A549 treated with AZD9567 at 1 μM for 4 hours (cell line): ENCODE measurements around the gene ATG13. TPM values are rescaled to one million over a fixed set of nuclear protein-coding genes. Genes with fewer than 3 reads are reported as not detected.

Experiments
- total RNA-seq: library from RNA; stranded (reverse); fragments of 200-300 nt; extraction: Qiagen RNA extraction; gene quantifications from 5 replicates; pipeline ENCODE4 v1.2.3, GENCODE V29; 2022; ENCODE audit not compliant: insufficient read depth

Gene ATG13
- 34.2 to 58.2 TPM (median 56.4 TPM) in 5 replicates for total RNA-seq

DNA sequence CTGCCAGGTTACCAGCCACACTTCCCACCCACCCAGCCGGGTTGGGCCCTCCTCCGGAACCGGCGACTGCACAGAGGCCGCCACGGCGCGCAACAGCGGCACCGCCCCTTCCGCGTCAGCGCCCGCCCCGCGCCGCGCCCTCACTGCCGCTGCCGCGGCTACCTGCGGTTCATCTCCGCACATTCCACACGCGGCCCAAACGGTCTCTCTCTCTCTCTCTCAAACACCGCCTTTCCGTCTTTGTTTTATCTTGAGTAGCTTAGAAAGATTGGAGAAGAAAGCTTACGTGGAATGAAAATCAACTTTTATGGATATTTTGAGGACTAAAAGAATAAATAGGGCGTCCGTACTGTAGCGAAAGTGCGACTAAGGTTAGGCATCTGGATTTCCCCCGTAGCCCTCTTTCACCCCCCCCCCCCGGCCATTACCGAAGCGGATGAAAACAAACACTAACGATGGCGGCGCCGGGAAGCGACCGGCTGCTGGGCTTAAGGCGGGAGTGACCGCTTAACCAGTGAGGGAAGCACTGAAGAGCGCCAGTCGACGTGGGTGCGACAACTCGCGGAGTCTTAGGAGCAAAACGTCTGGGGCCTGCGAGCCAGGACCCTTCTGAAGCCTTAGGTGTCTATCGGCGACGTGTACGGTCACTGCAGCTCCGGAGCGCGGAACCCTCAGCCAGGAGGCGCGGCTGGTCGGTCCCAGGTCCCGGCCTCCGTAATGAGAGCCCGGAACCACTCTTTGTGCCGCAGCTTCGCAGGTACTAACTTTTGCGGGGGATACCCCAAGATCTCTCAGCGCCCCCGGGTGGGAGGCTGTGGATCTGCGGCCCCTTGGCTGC lies at the start of gene ATG13, which contains the start of gene HARBI1:
TSS of gene ATG13 (plus strand) at position 420 of the 838 bp plus-strand sequence. CDS start 26,739 bp downstream, outside the sequence.
TSS of gene HARBI1 (minus strand) at position 94 of the 838 bp plus-strand sequence. CDS start 990 bp downstream, outside the sequence.

DNA sequence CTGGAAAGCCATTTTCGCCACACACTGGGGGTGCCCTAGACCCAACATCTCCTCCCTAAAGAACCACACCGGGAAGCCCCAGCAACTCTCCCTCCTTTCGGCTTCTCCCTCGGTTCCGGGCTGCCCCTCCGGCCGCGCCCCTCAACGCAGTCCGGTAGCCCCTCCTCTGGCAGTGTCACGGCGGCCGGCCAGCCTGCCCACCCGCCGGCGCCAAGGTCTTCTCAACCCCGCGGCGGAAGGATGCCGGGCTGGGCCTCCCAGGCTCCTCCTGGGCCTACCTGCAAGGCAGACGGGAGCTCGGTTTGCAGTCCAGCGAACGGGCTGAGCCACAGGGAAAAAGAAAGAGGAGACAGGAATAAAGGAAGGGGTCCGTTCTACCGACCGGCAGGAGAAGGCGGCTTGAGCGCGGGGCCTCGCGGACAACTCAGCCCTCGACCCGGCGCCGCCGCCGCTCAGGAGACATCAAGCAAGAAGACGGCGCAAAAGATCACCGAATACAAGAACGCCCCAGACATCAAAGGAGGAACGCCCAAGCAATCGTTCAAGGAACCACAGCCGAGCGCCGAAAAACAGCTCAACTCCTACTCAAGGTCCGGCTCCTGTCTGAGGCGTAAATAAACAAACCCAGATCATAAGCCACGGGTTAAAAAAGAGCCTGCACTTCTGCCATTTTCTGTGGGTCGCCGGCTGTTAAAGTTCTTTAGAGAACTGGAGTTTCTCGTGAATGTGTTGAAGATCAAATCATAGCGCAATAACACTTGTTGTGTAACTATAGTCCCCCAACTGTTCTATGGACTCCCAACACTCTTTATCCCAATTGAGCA lies 23.6 kb upstream of the ATG13 start, which contains the start of gene AMBRA1:
TSS of gene AMBRA1 (minus strand) at position 474 of the 824 bp plus-strand sequence. CDS start 45,643 bp downstream, outside the sequence.

DNA sequence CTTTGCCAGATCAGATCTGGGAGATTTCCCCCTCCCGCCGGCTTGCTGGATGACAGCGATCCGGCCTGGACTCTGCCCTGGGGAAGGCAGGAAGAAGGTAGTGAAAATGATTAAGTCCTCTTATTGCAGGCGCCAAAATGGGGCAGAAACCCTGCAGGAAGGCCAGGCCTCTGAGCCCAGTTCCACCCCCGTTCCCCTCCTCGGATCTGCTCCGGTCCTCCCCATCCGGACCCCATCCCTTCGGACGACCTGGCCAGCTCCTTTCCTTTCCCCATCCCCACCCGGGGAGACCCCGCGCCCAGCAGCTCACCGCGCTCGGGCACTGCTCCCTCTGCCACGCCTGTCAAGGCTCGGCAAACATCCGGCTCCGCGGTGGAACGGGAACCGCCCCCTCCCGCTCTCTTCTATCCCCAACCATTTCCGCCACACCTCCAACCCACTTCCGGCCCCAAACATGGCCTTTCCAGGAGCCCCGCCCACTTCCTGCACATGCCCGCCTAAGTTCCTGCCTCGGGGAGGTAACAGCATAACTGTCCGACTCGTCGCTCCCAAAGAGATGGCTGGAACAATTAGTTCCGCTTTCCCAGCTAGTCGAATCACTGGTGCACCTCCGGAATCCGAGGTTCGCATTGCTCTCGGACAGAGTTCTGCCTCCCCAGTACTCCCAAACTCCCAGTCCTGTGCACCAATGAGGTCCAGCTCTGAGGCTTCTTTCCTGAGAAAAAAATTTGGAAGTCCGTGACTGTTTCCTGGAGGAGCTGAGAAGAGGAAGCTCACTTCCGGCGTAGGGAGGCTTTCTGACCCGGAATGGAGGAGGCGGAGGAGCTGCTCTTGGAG lies 83.1 kb downstream of the ATG13 start, which contains the start of the genes ARHGAP1 and ZNF408:
TSS of gene ARHGAP1 (minus strand) at position 379 of the 837 bp plus-strand sequence. CDS start 4,512 bp downstream, outside the sequence.
TSS of gene ZNF408 (plus strand) at position 791 of the 837 bp plus-strand sequence. CDS start at position 808, 17 bp downstream.

DNA sequence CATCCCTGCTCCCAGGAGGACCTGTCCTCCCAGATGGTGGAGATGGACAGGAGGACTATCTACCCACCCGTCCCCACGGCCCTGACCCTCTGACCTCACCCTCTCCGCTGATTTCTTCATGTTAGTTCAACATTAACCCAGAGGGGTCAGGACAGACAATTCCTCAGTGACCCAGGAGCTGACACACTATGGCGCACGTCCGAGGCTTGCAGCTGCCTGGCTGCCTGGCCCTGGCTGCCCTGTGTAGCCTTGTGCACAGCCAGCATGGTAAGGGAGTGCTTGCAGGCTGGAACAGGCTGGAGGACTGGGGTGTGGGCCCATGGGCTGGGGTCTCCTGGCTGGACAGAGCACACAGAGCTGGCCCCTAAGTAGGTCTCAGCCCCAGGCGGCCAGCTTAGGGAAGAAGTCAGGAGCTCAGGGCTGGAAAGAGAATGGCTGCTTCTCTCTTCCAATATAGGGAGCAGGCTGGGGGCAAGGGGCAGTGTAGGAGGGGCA lies 101.7 kb downstream of the ATG13 start, which contains the start of gene F2:
TSS of gene F2 (plus strand) at position 166 of the 495 bp plus-strand sequence. CDS start at position 189, 23 bp downstream.

Other genes with a start within 250 kb of the ATG13 start
- gene MDK, start 235.9 kb upstream of the ATG13 start, total RNA-seq: 18.1 to 24.5 TPM (median 18.9 TPM) in 5 replicates
- 0.45 to 1.4 TPM (median 0.63 TPM) in 5 replicates for gene CHRM4, start 225.8 kb upstream of the ATG13 start, total RNA-seq
- gene AMBRA1, start 23.5 kb upstream of the ATG13 start, total RNA-seq: 15.8 to 29.3 TPM (median 16.3 TPM) in 5 replicates
- gene HARBI1, start 326 bp upstream of the ATG13 start, total RNA-seq: 4.9 to 5.5 TPM (median 5.2 TPM) in 5 replicates
- 51.3 to 61.9 TPM (median 54.7 TPM) in 5 replicates for gene ARHGAP1, start 83.1 kb downstream of the ATG13 start, total RNA-seq
- gene ZNF408, start 83.5 kb downstream of the ATG13 start, total RNA-seq: 12.1 to 20.7 TPM (median 17.2 TPM) in 5 replicates
- 1.8 to 5.0 TPM (median 2.0 TPM) in 5 replicates for gene F2, start 101.7 kb downstream of the ATG13 start, total RNA-seq
- gene CKAP5, start 228.7 kb downstream of the ATG13 start, total RNA-seq: 60.5 to 113 TPM (median 70.8 TPM) in 5 replicates